AG10803 (cell line): ENCODE results near the gene COQ4.
"Not testable (repeated sequence)": the region's sequence is repeated elsewhere in the genome, so short reads cannot be mapped to it uniquely, and the experiment has no call there.

Experiments
- DNase-seq: peaks from one replicate; pipeline ENCODE4 v3.0.0; 2010; ENCODE audit warnings: low read depth
- H3K4me3 ChIP-seq: 2 replicates; pipeline ENCODE4 v1.5.1; 2011; ENCODE audit warnings: mild to moderate bottlenecking, low read length, control low read depth
- CTCF ChIP-seq: conservative IDR thresholded peaks from 2 replicates; pipeline ENCODE4 v1.5.1; 2011; ENCODE audit warnings: mild to moderate bottlenecking, low read length, control low read depth, inconsistent platforms

The COQ4 gene

GRCh38 chr9:128322404-128323211 is at the start of gene COQ4, which contains the start of gene TRUB2:
TSS of gene COQ4 (plus strand) at chr9:128322839. CDS start at chr9:128322859, 20 bp downstream.
TSS of gene TRUB2 (minus strand) at chr9:128322447. CDS start at chr9:128322408, 39 bp downstream.
- DNase-seq = peak; percentile 92
- H3K4me3 ChIP-seq = peak within 1 kb of the TSS; percentile 77
- no peak for TF ChIP-seq CTCF

GRCh38 chr9:128274245-128274644 is 48.4 kb upstream of the COQ4 start:
- peak overlapping the region; percentile 95 for H3K4me3 ChIP-seq
- DNase-seq = no peak
- TF ChIP-seq CTCF = no peak

- no peak for TF ChIP-seq CTCF
- peak; percentile 62 for DNase-seq
- peak within 1 kb of the TSS; percentile 95 for H3K4me3 ChIP-seq
Observed at GRCh38 chr9:128275198-128276007, 47.2 kb upstream of the COQ4 start, which contains the start of gene GOLGA2. TSS of gene GOLGA2 (minus strand) at chr9:128276007. CDS start at chr9:128275976, 31 bp downstream.

- peak; percentile 98 for DNase-seq
- H3K4me3 ChIP-seq = peak within 1 kb of the TSS; percentile 95
- TF ChIP-seq CTCF = no peak
Observed at GRCh38 chr9:128276008-128276573, 46.5 kb upstream of the COQ4 start, which contains the start of gene SWI5. TSS of gene SWI5 (plus strand) at chr9:128276276.

- peak; percentile 30 for DNase-seq
- no peak for TF ChIP-seq CTCF
- peak overlapping the region; percentile 92 for H3K4me3 ChIP-seq
Observed at GRCh38 chr9:128276574-128277270, 45.9 kb upstream of the COQ4 start.

- not testable (repeated sequence) for H3K4me3 ChIP-seq, DNase-seq
Observed at GRCh38 chr9:128279088-128280073, 43.3 kb upstream of the COQ4 start.
